ENCODE results near the gene HMGXB3.
A peak's percentile ranks its signal among the peaks of the same experiment; 100 is the strongest.
"Not testable (repeated sequence)": the region's sequence is repeated elsewhere in the genome, so short reads cannot be mapped to it uniquely, and the experiment has no call there.

The HMGXB3 gene

DNA sequence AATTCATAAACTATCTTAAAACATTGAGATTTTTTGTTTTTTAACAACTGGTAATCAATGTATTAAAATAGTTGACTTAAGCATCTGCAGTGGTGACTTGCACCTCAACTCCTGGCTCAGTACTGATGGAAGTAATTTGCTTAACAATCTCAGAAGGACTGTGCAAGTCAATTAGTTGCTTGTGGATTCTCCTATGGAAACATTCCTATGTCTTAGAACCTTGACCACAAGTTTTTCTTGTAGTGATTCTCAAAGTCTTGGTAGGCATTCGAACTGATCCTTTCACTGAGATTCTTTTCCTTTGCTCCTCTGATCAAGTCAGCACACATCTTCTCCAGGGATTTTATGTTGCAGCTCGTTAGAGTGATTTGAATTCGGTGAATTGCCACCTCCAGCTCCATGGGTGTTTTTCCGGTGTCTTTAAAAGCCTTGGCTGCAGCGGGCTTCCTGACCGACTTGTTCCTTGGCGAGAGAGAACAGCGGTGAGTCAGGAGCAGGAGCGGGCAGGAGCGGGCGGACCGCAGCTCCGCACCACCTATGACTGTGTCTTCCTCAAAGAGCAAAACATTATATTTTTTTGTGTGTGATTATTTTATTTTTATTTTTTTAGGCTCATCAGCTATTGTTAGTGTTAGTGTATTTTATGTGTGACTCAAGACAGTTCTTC, 21.1 kb downstream of the HMGXB3 start:
- DNase-seq = no peak

DNA sequence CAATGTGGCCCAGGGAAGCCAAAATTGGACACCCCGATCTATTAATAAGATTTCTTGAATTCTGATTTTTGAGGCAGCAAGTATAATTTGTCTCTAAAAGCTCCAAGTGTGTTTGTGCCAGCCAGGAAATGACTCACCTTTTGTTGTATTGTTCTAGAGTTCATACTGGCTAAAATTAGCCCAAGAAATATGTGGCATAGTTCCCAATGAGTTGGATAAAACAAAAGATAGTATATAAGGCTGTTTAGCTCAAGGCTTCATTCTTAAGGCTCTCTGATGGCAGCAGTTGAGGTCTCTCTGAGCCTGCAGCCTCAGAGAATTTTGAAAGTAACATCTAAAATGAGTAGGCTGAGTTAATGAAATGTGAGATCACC, 21.6 kb downstream of the HMGXB3 start:
- no peak for DNase-seq

GRCh38 chr5:150022681-150023080, 22.1 kb downstream of the HMGXB3 start:
- peak; percentile 10 for DNase-seq

GRCh38 chr5:150023136-150023535, 22.6 kb downstream of the HMGXB3 start:
- no peak for DNase-seq

DNA sequence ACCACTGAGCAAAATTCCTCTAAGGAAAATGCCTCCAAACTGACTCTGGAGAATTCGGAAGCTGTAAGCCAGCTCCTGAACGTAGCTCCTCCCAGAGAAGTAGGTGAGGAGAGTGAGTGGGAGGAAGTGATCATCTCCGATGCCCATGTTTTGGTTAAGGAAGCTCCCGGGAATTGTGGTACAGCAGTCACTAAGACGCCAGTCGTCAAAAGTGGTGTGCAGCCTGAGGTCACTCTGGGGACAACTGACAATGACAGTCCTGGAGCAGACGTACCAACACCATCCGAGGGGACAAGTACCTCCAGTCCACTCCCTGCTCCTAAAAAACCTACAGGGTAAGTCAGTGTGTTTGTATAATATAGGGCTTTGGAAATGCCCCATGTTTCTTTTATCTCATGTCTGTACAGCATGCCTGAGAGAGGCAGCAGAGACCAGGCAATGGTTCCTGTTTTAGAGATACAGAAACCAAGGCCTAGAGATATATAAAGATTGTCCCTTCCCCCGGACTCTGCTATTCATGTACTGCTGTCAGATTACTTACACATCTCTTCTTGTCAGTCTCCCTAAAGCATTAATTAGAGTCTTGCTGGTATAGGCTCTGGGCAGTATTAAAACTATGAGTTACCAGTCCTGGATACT, 23.9 kb downstream of the HMGXB3 start:
- DNase-seq = no peak

DNA sequence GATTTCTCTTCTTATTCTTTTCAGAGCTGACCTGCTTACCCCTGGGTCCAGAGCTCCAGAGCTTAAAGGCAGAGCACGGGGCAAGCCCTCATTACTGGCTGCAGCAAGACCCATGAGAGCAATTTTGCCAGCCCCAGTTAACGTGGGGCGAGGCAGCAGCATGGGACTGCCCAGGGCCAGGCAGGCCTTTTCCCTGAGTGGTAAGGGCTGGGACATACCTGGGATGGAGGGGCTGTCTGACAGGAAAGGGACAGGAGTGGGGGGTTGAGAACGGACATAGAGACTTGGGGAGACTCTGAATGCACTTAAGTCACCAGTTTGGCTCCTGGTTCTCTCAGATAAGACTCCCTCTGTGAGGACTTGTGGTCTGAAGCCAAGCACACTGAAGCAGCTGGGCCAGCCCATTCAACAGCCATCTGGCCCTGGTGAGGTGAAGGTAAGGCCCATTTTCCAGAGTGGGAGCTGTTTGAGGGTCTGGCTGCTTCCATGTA, 26.2 kb downstream of the HMGXB3 start:
- DNase-seq = no peak

DNA sequence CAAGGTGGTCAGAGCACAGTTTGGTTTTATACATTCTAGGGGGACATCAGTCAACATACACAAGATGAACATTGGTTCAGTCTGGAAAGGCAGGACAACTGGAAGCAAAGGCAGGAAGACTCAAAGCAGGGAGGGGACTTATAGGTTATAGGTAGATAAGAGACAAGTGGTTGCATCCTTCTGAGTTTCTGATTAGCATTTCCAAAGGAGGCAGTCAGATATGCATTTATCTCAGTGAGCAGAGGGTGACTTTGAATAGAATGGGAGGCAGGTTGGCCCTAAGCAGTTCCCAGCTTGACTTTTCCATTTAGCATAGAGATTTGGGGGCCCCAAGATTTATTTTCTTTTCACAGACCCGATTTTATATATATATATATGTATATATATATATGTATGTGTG, 27.5 kb downstream of the HMGXB3 start:
- DNase-seq = not testable (repeated sequence)

DNA sequence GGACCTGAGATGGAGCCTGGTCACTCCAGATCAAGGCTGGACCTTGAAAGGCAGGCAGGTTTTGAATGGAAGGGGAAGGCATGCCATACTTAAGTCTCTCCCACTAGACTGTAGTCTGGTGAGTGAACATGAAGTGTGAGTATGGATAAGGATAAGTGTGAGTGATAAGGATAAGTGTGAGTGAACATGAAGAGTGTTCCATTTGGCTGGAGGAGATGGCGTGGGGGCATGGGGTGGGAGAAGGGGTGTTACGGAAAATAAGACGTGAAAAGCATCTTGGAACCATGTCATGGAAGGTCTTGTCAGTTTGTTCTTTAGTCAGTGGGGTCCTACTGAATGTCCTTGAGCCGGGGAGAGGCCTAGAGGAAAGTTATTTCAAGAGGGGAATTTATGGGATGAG, 32.8 kb downstream of the HMGXB3 start:
- DNase-seq = no peak

DNA sequence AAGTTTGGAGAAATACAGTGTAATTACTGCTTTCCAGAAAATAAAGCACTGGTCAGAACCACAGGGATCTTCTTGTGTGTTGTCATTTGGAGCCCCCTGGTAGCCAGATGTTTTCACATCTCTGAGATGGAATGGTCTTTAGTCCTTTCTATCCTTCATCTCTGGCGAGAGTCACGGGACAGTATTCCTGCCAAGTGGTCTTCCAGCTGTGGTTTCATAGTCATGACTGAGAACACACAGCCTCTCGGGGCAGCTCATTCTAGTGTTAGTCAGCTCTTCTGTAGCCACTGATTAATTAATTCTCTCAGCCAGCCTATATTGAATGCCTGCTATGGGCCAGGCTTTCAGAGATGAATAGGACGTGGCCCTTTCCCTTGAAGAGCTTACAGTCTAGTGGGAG, 34.1 kb downstream of the HMGXB3 start:
- no peak for DNase-seq

- no peak for DNase-seq
Observed at GRCh38 chr5:150035139-150035895, 34.8 kb downstream of the HMGXB3 start.

DNA sequence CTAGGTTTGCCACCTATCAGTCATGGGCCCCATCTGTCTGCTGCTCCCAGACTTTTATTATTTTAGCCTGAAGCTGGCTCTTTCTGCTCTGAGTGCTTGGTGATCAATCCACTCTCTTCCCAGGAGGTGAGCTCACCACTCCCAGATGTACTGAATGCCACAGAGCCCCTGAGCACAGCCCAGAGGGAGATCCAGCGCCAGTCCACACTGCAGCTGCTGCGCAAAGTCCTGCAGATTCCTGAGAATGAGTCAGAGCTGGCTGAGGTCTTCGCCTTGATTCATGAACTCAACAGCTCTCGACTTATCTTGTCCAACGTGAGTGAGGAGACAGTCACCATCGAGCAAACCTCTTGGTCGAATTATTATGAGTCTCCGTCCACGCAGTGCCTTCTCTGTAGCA, 36.0 kb downstream of the HMGXB3 start:
- DNase-seq = no peak

DNA sequence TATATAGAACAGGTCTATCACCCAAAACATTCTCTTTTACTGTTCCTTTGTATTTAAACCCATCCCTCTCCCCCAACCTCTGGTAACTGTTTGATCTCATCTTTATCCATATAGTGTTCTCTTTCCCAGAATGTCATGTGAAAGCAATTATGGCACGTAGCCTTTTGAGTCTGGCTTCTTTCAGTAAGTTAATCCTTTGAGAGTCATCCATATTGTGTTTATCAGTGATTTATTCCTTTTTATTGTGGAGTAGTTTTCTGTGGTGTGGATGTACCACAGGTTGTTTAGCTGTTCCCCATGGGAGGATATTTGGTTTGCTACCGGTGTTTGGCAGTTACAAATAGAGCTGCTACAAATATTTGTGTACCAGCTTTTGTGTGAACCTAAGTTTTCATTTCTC, 38.0 kb downstream of the HMGXB3 start:
- no peak for DNase-seq

DNA sequence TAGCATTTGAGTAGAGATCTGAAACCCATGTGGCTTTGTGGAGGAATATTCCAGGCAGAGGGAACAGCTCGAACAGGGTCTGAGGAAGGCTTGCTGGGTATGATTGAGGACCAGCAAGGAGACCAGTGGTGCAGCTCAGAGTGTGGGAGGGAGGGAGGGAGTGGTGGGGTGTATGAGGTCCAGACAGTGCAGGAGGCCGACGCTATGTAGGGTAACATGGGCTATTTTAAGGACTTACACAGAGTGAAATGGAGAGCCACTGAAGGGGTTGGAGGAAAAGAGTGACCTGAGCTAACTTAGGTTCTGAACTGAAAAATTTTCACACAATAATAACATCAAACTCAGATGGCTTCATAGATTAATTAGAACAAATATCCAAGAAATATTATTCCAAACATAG, 41.9 kb downstream of the HMGXB3 start:
- no peak for DNase-seq

GRCh38 chr5:150043657-150044328, 43.3 kb downstream of the HMGXB3 start:
- DNase-seq = no peak

GRCh38 chr5:150044329-150044681, 43.8 kb downstream of the HMGXB3 start:
- DNase-seq = no peak

- DNase-seq = no peak
Observed at GRCh38 chr5:150044712-150045111, 44.2 kb downstream of the HMGXB3 start.

- no peak for DNase-seq
Observed at GRCh38 chr5:150045549-150045948, 45.0 kb downstream of the HMGXB3 start.

DNA sequence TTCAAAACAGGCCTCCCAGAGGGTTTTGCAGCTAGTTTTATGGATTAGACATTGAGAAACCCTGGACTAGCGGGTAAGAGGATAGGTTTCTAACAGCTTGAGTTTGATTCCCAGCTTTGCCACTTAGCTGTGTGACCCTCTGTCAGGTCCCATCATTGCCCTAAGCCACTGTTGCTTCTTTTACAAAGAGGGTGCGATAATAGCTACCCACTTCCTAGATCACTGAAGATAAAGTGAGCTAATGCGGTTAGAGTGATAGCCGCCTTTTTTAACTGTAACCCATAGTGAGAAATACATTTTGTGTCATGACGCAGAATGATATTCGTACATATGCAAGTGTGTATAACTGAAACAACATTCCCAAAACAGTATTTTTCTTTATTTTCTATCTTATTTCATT, 45.5 kb downstream of the HMGXB3 start:
- no peak for DNase-seq

- not testable (repeated sequence) for DNase-seq
Observed at GRCh38 chr5:150050172-150050811, 49.8 kb downstream of the HMGXB3 start.

DNA sequence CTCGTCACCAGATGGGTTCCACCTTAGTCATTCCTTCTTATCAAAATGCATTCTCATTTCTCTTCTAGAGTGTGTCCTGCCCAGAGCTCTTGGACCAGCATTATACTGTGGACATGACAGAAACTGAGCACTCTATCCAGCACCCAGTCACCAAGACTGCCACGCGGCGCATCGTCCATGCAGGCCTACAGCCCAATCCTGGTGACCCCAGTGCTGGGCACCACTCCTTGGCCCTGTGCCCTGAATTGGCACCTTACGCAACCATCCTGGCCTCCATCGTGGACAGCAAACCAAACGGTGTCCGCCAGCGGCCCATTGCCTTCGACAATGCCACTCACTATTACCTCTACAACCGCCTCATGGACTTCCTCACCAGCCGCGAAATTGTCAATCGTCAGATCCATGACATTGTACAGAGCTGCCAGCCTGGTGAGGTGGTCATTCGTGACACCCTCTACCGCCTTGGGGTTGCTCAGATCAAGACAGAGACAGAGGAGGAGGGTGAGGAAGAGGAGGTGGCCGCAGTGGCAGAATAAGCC, 51.2 kb downstream of the HMGXB3 start:
- no peak for DNase-seq

GRCh38 chr5:150052226-150052955, 51.9 kb downstream of the HMGXB3 start:
- no peak for DNase-seq
